HG03066 (cell line): ENCODE results near the gene DYNC1I1.

Experiments
- ATAC-seq: cut with Tn5 transposase; IDR thresholded peaks from one replicate; pipeline ENCODE4 v1.9.1; 2021; ENCODE audit warnings: low read depth; ENCODE audit not compliant: unreplicated experiment

Gene DYNC1I1

DNA sequence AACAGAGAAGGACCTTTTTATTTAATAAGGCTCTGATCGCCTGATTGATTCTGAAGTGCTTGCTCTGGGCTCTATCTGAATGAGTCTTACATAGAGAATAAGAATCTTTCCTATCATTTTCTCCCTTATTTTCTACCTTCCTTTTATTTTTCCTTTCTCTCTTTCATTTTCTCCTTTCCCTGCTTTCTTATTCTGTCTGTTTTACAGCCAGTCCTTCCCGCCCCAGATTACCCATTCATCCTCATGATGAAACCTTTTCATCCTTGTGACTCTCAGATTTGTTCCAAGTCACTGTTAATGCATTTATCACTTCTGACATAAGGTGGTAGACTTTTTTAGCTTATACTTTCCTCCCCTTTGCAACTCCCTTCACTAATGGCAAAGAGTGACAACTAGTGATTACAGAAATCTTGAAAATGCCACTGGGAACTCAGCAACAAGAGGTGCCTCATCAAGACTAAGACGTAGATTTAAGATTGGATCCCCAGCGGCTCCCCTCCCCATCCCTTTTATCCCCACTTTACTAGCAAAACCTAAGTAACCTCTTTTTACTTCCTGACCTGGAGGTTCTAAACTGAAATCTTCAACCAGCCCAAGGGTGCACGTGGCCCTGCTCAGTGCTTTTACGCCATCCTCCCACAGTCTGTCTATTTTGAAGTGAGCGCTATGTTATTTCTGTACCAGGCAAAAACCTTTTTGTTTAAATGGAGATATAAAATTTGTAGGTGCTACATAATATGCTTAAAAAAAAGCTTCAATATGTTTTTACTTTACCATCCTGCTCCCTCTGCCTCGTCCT lies 179.8 kb downstream of the DYNC1I1 start:
- no peak for ATAC-seq

DNA sequence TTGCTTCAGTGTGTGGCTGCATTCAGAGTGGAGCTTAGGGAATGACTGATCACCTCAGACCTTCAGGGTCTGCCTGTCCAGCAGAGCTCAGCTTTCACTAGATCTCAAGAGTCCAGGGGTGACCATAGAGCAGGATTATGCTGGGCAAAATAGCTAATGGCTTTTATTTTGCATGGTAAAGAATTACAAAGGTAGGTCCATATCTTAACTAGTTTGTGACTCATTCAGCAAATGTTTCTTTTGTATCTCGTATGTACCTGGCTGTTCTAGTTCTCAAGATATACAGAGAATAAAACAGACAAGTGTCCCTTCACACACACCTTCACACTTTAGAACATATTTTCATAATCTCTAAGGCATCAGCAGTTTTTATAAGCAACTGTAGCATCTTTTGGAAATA lies 180.5 kb downstream of the DYNC1I1 start:
- ATAC-seq = no peak

DNA sequence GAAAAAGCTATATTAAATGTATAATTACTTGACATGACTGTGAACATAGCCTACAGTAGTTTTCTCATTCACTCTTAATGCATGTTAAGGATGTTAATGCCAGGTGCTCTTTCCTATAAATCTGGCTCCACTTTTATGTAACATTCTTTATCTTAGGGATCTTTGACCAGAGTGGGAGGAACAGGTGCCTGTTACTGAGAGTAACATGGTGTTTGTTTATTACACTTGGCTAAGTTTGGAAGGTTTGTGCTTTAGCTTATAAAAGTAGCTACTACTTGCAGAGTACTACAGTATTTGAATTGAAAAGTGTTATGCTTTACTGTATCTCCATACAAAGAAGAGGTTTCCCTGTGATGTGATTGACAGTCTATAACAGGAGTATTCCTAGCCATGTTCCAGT lies 183.4 kb downstream of the DYNC1I1 start:
- no peak for ATAC-seq

DNA sequence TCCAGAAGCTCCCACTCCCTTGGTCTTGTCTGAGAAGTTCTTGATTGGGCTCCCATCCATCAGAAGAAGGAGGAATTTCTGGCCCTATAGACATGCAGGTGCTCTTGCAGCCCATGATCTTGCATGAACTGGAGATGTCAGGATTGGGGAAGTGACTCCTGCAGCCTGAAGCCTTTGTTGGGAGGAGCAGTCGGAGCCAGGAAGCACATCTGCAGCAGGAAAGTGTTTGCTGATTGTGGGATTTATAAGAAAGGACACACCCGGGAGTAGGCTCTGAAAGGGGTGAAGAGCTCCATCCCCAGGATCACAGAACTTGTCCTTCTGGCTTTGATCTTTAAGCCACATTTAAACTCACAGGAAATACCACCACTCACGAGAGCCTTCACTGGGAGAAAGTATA lies 185.2 kb downstream of the DYNC1I1 start:
- no peak for ATAC-seq

DNA sequence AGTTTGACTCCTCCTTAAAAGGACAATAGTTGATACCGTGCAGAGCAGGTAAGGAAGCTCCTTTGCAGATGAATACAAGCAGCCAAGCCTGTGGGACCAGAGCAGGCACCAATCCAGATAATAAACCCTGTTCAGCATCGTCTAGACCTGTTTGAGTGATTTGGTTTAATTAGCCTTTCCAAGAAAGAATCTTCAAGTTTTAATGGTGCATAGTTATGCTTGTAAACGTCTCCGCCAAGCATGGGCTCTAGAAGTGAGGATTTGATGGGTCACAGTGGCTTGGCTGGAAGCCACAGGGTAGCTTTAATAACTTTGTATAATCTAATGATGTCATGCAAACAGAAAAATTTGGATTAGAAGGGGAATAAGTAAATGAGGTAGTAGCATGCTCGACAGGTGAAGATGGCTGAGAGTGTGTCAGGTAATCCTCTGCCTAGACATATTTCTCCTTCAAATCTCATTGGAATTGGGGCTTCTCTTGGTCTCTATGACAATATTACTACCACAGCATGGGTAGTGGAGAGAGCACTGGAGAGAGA lies 188.4 kb downstream of the DYNC1I1 start:
- no peak for ATAC-seq

DNA sequence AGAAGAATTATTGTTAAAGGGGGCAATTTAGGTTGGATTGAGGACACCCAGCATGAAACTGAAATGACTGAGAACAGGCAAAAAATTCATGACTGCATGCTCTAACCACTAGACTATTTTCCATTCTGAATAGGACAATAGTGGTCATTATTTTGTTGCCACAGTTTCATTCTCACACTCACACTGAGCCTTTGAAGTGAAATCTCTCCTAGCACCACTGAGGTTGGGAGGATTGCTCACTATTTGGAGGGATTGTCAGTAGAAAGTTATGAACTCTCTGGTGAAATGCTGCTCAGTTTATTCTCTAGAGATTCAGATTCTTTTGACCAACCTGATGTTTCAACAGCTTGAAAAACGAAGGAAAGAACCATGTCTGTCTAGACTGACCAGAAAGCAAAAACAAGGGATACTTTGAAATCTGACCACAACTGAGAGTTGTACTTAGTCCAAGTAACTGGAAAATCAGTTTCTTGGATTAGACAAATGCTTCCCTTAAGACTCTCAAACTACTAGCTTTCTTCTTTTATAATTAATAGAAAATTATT lies 191.2 kb downstream of the DYNC1I1 start:
- ATAC-seq = no peak

DNA sequence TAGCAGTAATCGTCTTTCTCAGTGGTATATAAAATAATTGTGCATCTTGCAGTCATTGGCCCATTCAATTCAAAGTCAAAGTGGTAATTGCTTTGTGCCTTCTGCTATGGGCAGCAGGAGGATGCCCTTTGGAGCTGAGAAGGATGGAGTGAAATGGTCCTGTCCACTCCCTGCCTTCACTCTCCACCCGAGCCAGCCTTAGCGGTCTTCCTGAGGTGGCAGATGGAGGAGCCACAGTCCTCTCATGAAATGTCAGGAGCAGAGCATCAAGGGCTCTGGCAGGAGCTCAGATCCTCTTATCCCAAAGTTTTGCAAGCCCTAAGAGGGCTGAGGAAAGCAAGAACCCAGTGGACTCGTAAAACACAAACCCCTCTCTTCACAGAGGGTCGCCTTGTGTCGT lies 199.4 kb downstream of the DYNC1I1 start:
- no peak for ATAC-seq

DNA sequence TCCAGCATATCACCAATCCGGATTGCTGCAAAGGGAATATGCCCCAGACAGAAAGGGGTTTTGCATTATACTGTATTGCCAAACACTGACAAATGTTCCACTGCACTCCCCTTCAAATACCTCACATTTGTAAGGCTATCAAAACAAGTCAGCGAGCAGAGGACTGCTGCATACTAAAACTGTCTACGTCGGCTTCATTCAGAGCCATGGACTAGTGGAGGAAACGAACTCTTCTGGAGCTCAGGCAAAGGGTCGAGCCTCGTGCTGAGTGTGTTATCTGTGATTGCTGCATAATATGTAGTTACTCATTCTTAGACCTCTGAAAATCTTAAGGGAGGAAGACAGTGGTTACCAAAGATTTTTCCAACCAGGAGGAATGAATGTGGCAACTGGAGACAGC lies 200.2 kb downstream of the DYNC1I1 start:
- ATAC-seq = no peak

DNA sequence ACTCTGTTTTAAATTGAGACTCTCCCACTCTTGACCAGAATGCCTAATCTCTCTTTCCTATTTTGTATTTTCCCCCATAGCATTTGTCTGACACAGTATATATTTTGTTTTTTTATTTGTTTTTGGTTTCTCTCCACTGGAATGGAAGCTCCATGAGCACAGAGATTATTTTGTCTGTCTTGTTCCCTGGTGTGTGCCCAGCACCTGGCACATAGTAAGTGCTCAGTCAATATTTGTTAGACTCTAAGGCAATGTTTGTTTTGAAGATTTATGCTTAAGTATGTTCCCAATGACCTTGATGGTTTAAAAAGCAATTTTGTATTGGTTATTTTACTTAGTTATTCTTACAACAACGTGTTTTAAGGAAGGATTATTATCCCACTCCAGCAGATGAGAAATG lies 201.8 kb downstream of the DYNC1I1 start:
- no peak for ATAC-seq

DNA sequence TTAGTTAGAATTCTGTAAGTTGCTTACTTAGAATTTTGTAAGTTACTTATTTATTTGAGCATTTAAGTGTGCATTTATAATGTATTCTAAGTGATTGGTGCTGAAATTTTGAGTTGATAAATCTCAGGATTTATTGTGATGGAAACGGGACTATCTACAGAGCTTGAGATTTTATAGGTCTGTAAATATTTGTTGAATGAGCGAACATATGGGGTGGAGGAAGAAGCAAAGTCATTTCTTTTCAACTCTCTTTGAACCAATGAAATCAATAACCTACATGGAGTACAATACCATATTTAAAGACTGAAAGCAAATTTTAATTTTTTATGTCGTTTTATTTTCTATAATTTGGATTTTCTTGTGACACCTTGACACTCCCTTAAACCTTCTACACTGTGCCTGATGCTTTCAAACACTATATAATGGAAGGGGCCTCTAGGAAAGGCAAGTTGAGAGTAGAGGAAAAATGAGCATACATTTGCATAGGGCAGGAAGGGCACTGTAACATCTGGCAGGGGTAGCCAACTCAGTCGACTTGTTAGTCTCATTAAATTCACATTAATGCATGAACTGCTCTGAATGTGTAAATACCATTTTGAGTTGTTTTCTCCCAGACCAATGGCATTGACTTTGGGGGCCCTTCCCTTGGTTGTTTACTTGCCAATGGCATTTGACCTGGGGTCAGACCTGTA lies 204.2 kb downstream of the DYNC1I1 start:
- no peak for ATAC-seq

DNA sequence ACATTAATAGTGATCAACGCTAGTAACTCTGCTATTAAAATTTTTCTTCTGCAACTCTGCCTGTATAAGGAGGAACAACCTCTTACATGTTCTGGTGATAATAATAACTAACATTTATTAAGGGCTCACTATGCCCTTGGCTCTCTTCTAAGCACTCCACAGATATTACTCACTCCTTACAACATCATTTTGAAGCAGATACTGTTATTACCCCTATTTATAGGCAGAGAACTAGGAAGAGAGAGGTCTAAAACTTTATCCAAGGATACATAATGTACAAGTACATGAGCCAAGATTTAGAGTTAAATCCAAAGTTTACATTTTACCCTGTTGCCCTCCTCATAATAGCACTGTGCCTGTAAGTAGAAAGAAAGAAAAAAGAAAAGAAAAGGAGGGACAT lies 205.6 kb downstream of the DYNC1I1 start:
- no peak for ATAC-seq

DNA sequence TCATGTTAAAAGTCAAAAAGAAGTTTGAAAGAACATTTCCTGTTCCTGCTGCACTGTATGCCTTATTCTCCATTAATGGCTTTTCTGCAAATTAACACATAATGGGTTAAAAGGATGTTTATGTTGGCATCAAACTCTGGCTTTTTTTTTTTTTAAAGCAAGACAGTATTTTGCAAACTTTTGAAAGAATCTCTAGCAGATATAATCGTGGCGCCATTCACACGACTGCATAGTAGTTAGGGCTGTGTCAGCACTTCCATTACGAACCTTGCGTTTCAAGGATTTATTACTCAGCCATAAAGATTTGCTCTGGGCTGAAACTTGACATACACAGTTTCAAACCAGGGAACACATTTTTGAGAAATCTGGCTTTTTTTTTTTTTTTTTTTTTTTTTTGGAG lies 207.8 kb downstream of the DYNC1I1 start:
- ATAC-seq = no peak

DNA sequence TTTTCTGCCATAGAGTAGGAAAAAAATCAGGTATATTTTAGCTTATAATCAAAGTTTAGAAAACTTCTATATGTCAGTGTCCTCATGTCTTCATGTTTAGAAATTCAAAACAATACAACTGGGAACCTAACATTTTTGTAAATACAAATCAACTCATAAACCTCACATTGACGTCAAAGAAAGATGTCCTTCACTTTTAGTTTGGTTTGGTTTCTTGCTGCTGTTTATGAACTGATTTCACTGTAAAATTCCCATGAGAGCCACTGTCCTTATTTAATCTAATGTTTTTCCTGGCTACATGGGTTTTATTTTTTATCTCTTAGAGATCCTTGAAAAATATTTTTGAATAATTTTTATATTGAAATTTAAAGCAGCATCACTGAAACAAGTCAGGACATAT lies 208.4 kb downstream of the DYNC1I1 start:
- no peak for ATAC-seq

DNA sequence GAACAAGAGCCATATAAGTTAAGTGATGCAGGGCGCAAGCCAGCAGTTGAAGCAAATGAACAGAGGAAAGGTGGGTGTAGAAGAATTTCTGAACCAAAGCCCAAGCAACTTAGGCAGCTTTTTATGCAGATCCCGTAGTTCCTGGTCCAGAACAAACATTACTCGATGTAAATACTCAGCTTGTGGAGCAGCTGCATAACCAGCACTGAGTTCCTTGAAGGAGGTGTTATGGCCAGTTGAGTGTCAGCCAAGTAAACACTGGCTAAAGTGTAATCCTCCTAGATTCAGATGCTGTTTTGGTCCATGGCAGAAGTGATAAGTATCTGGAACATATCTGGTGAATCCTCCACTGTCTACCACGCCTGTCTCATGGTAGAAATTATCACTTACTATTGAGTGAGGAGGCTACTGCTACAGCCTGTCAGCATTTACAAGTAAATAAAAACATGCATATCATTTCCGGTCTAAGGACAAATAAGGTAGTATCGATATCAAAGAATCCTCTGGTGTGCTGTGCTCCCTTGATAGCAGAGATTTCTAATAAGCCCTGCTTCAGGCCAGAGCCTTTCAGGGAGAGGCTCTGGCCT lies 213.9 kb downstream of the DYNC1I1 start:
- ATAC-seq = no peak

DNA sequence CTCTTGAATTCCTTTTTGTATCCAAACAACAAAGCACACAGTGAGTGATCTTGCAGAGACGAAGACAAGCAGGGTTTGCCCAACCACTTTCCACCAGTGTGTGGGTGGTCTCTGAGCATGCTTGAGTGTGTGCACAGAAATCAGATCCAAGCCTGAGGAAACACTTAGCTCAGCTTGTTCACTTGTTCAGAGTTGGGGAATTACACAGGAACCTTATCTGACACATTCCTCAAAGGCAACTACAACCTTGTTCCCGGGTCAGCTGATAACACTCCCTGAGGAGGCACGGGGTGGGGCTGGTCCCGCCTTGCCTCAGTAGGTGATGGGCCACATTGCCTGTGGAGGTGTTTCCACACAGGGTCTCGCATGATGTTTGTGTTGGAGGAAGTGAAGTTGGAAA lies 216.9 kb downstream of the DYNC1I1 start:
- no peak for ATAC-seq

DNA sequence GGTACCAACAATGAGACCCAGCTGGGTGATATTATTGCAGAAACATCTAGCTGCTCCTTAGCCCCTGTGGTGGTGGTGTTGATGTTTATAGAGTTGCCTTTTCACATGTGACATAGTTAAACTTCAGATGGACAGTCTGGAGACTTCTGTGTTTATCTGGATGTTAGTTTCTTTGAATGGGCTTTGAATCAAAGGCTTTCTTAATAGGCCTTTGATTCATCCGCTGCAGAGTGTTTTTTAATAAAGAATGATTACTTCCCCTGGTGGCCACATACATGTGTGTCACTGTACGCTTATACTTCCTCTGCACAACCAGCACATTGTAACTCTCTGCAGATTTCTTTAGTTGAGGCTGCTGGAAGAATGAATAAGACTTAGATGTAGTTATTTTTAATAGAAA lies 221.0 kb downstream of the DYNC1I1 start:
- no peak for ATAC-seq

DNA sequence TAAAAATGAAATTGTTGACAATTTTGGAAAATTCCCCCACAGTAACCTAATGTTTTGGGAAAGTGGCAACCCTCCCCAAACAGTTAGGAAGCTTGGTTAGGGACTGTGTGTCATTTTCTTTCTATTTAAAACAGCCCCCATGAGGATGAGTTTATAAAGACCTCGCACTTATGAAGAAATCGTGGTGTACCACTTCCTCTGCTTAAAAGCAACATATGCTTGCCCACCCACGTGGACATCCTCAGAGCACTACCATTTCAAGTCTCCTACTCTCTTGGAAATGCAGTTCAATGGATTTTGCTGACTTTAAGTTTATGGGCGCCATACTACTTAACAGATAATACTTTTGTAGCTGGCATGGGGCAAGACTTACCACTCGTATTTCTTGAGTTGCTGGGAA lies 223.8 kb downstream of the DYNC1I1 start:
- ATAC-seq = no peak

DNA sequence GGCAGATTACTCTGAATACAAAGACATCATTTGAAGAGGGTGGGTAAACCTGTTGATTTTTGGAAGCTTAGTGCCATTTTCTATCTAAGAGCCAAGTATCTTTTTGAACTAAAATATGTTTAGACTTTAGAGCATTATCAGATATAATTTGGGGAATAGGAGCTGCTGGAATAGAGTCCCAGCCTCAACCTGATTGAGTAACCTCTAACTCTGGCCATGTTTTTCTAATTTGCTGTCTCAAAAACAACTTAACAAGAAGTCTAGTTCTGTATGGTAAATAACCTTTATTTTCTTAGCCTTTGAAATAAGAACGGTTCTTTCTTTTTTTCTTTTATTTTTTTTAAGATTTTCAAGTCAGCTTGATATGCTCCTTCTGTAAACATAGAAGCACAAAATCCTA lies 224.5 kb downstream of the DYNC1I1 start:
- ATAC-seq = no peak

DNA sequence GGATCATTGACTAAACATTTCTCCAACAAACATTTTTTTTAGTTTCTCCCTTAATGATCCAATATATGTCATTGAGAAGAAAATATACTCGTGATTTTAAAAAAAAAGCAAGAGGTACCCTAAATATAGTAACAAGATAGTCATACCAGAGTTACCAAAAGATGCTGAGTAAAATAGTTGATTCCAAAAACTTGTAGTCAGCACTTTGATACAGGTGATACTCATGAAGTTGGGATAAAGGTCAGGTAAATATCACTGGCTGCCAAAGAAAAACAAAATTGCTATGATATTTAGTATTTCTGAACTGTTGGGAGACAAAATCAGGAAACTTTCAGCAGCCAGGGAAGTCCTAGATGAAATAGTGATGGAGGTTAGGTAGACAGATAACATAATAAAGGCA lies 225.3 kb downstream of the DYNC1I1 start:
- ATAC-seq = no peak

DNA sequence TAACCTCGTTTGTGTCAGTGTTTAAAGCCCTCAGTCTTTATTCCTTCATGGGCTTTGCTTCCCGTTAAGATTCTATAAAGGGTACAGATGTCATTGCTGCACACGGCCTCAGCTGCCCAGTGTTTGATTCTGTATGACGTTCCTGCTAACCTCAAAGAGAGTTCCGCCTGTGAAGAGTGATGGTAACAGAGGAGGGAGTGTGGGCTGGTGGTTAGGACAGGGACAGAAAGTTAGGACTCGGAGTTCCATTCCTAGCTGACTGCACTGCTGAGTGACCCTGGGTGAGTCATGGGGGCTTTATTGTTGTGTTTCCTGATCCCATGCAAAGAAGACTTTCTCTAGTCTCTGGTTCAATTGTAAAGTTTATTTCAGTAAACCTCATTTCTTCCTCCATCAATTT lies 227.1 kb downstream of the DYNC1I1 start:
- no peak for ATAC-seq

DNA sequence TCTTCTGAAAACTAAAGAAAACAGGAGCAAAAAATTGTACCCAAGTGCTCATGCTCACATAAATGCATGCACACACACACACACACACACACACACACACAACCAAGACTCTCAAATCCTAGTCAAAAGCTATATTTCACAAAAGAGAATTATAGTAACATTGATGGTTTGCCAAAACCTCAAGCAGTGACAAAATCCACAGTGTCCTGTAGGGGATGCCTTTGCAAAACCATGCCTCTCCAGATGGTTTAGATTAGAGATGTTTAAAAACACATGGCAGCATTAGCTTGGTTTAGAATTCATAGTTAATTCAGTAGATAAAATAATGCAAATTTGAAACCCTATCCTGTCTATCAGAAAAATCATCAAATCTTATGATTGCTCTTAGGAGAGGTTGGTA lies 232.2 kb downstream of the DYNC1I1 start:
- ATAC-seq = no peak
